ENCODE data around the gene TUBB2A. TPM values are rescaled to one million over a fixed set of nuclear protein-coding genes. Genes with fewer than 3 reads are reported as not detected.

The TUBB2A gene
- 226 and 228 TPM in 2 replicates for total RNA-seq

GRCh38 chr6:3157131-3157933 is at the start of gene TUBB2A:
Gene TUBB2A (minus strand): TSS chr6:3157544. CDS start chr6:3157463, 81 bp downstream.

GRCh38 chr6:3118353-3119039 is 38.8 kb downstream of the TUBB2A start, which contains the start of gene BPHL:
Gene BPHL (plus strand): TSS chr6:3118711. CDS start chr6:3118741, 30 bp downstream.

Other genes starting within 250 kb of the TUBB2A start
- 136 and 168 TPM in 2 replicates for gene SERPINB6, start 186.0 kb downstream of the TUBB2A start, total RNA-seq
- gene NQO2, start 157.7 kb downstream of the TUBB2A start, total RNA-seq = 41.7 and 44.3 TPM in 2 replicates
- gene RIPK1, start 89.0 kb downstream of the TUBB2A start, total RNA-seq = 11.1 and 12.6 TPM in 2 replicates
- 12.2 and 13.4 TPM in 2 replicates for gene BPHL, start 38.8 kb downstream of the TUBB2A start, total RNA-seq
- gene TUBB2B, start 70.1 kb upstream of the TUBB2A start, total RNA-seq = 40.7 and 41.9 TPM in 2 replicates
- 29.3 and 29.4 TPM in 2 replicates for gene PSMG4, start 101.4 kb upstream of the TUBB2A start, total RNA-seq